GM12878 (cell line): ENCODE results near the gene SMOC2. TPM values are rescaled to one million over a fixed set of nuclear protein-coding genes. Genes with fewer than 3 reads are reported as not detected.

Experiments
- ATAC-seq: fragments of 200-7000 bp; cut with Tn5 transposase; 3 replicates; pipeline ENCODE4 v1.9.1; 2020; ENCODE audit warnings: mild to moderate bottlenecking, moderate library complexity
- BruUV-seq: library from RNA; stranded (reverse); fragments of 400-500 nt; replicated peaks from 2 replicates; lab custom pipeline; 2021; lab: Mats Ljungman, UMichigan
- CTCF ChIA-PET: fragments of 300-600 bp; sonication (Branson Sonifier 250); formaldehyde crosslinking; extraction: SDS; loops from one replicate; lab custom pipeline; 2021; ENCODE audit warnings: inconsistent platforms; lab: Yijun Ruan, JAX
- POLR2A ChIA-PET: fragments of 350-600 bp; formaldehyde crosslinking; extraction: SDS; loops from one replicate; lab custom pipeline; 2021; ENCODE audit warnings: inconsistent platforms; lab: Charles Lee
- RAD21 ChIA-PET: fragments of 300-600 bp; sonication (Branson Sonifier 250); formaldehyde crosslinking; loops from one replicate; lab custom pipeline; 2023; ENCODE audit warnings: antibody characterized with exemption; ENCODE audit not compliant: unreplicated experiment; lab: Charles Lee
- SMC1A ChIA-PET: fragments of 300-600 bp; sonication (Branson Sonifier 250); formaldehyde crosslinking; loops from one replicate; lab custom pipeline; 2023; ENCODE audit not compliant: unreplicated experiment, uncharacterized antibody; lab: Charles Lee
- DNase-seq: peaks from one replicate; pipeline ENCODE4 v3.0.0-alpha.2; 2011; ENCODE audit warnings: low read depth, low spot score
- FAIRE-seq: peaks from 3 replicates; lab custom pipeline; 2011; peaks lifted over from hg19 to GRCh38; lab: Jason Lieb, UNC
- H2AFZ ChIP-seq: 2 replicates; pipeline ENCODE4 v1.6.0; 2011; ENCODE audit warnings: low read depth, low read length, control low read depth; ENCODE audit not compliant: control insufficient read depth
- H3K27ac ChIP-seq: 2 replicates; pipeline ENCODE4 v1.5.1; 2011; ENCODE audit warnings: control low read depth; ENCODE audit not compliant: control insufficient read depth, insufficient read depth
- H3K27me3 ChIP-seq, 2 experiments: replicated peaks in 1 of 2; 2 replicates each; pipeline versions ENCODE4 v1.6.0 to v1.6.1; 2011; ENCODE audit warnings: low read length in 1 of 2; ENCODE audit not compliant: control insufficient read depth in 2 of 2, insufficient read depth in 2 of 2
- H3K36me3 ChIP-seq, 2 experiments: 2 replicates each; pipeline ENCODE4 v1.5.1; 2011; ENCODE audit warnings: low read length in 1 of 2; ENCODE audit not compliant: control insufficient read depth in 2 of 2, insufficient read depth in 2 of 2
- H3K4me1 ChIP-seq: 2 replicates; pipeline ENCODE4 v1.6.1; 2011; ENCODE audit warnings: mild to moderate bottlenecking, low read length, moderate library complexity, mixed read lengths; ENCODE audit not compliant: control insufficient read depth, insufficient read depth
- H3K4me2 ChIP-seq: 2 replicates; pipeline ENCODE4 v1.6.0; 2011; ENCODE audit warnings: control low read depth; ENCODE audit not compliant: control insufficient read depth, insufficient read depth
- H3K4me3 ChIP-seq: fragments of 200-600 bp; sonication (generic); 2 replicates; pipeline ENCODE4 v1.5.1; 2016
- H3K79me2 ChIP-seq: 2 replicates; pipeline ENCODE4 v1.6.0; 2011; ENCODE audit warnings: low read length; ENCODE audit not compliant: control insufficient read depth, insufficient read depth
- H3K9ac ChIP-seq: 2 replicates; pipeline ENCODE4 v1.8.0; 2011; ENCODE audit warnings: low read length, control low read depth, mixed read lengths; ENCODE audit not compliant: control insufficient read depth, insufficient read depth
- H3K9me3 ChIP-seq: replicated peaks from 3 replicates; pipeline ENCODE4 v1.5.1; 2011; ENCODE audit warnings: mild to moderate bottlenecking, low read length; ENCODE audit not compliant: control insufficient read depth, insufficient read depth
- H4K20me1 ChIP-seq: 2 replicates; pipeline ENCODE4 v1.6.0; 2011; ENCODE audit not compliant: control insufficient read depth, insufficient read depth
- BHLHE40 ChIP-seq, 2 experiments: fragments of 450-650 bp in 1 of 2; IDR thresholded peaks; 2 replicates each; pipeline ENCODE4 v1.6.1; 2011 to 2017; ENCODE audit warnings: low read depth in 2 of 2, borderline replicate concordance in 1 of 2, improper control_type of control experiment in 1 of 2, low read length in 1 of 2, mild to moderate bottlenecking in 1 of 2
- FOXM1 ChIP-seq: IDR thresholded peaks from 2 replicates; pipeline ENCODE4 v1.6.1; 2012; ENCODE audit warnings: low read depth, mild to moderate bottlenecking, inconsistent platforms, low read length, moderate library complexity
- IKZF2 ChIP-seq, 2 experiments: fragments of 450-650 bp; IDR thresholded peaks; 2 replicates each; pipeline ENCODE4 v1.6.1; 2017; ENCODE audit warnings: mild to moderate bottlenecking in 2 of 2, moderate library complexity in 2 of 2
- STAT3 ChIP-seq: IDR thresholded peaks from 2 replicates; pipeline ENCODE4 v1.6.1; 2011; ENCODE audit warnings: low read depth, low read length, improper control_type of control experiment
- TCF3 ChIP-seq: IDR thresholded peaks from 2 replicates; pipeline ENCODE4 v1.6.1; 2012; ENCODE audit warnings: low read depth, mild to moderate bottlenecking, low read length, borderline replicate concordance; ENCODE audit not compliant: insufficient read depth
- WRNIP1 ChIP-seq: IDR thresholded peaks from 2 replicates; pipeline ENCODE4 v1.6.1; 2011; ENCODE audit warnings: low read depth, low read length, improper control_type of control experiment, borderline replicate concordance
- ZNF384 ChIP-seq: IDR thresholded peaks from 2 replicates; pipeline ENCODE4 v1.6.1; 2012; ENCODE audit warnings: low read depth, mild to moderate bottlenecking, low read length, improper control_type of control experiment, borderline replicate concordance
- WGBS: methylation state at CpG from one replicate; pipeline ENCODE4 v1.1.6; 2016; ENCODE audit warnings: low lambda C conversion rate; ENCODE audit not compliant: insufficient replicate concordance, insufficient coverage; ENCODE audit errors: missing lambda C conversion rate; 5-methylcytosine and 5-hydroxymethylcytosine counted together
- in situ Hi-C: fragments of 300-500 bp; cut with MboI; formaldehyde crosslinking; loops from 9 replicates; pipeline ENCODE4 v1.14.3; 2018; ENCODE audit warnings: mixed read lengths
- intact Hi-C: fragments of 100-400 bp; cut with micrococcal nuclease; formaldehyde crosslinking; loops from one replicate; pipeline ENCODE4 v1.14.2; 2022; ENCODE audit not compliant: unreplicated experiment
- polyA plus RNA-seq, 11 experiments: library from polyadenylated mRNA; depleted of rRNA in 4 of 11; unstranded in 6 of 11; stranded (reverse) in 5 of 11; fragments of >200 nt; fragmentation: Nextera tagmentation in 4 of 11; fragmentation: Illumina TruSeq in 1 of 11; extraction: Ambion mirVana in 4 of 11; extraction: Trizol in 1 of 11; gene quantifications; 1 replicate in 1 of 11; 2 replicates in 10 of 11; pipeline versions ENCODE4 v1.2.1 to v1.2.3, GENCODE V29; 2011 to 2016; ENCODE audit warnings: inconsistent platforms in 2 of 11, missing spikeins in 2 of 11, low read depth in 1 of 11
- total RNA-seq, 4 experiments: library from RNA; depleted of rRNA in 3 of 4; stranded (reverse); fragments of >200 nt in 3 of 4; fragmentation: Illumina TruSeq in 1 of 4; extraction: Trizol in 1 of 4; gene quantifications; 2 replicates each; pipeline versions ENCODE4 v1.2.1 to v1.2.3, GENCODE V29; 2013 to 2021
- TF ChIP-seq, protein P1 (sequence below): fragments of 450-650 bp; IDR thresholded peaks from 2 replicates; pipeline ENCODE4 v1.6.1; 2014; ENCODE audit warnings: mild to moderate bottlenecking

The SMOC2 gene
- total and polyA plus RNA-seq, 10 of the 15 experiments (the other 5 are each of a cell fraction or from before 2014, with no cell fraction given) = 0.10 to 0.12 TPM; not detected in 8

DNA sequence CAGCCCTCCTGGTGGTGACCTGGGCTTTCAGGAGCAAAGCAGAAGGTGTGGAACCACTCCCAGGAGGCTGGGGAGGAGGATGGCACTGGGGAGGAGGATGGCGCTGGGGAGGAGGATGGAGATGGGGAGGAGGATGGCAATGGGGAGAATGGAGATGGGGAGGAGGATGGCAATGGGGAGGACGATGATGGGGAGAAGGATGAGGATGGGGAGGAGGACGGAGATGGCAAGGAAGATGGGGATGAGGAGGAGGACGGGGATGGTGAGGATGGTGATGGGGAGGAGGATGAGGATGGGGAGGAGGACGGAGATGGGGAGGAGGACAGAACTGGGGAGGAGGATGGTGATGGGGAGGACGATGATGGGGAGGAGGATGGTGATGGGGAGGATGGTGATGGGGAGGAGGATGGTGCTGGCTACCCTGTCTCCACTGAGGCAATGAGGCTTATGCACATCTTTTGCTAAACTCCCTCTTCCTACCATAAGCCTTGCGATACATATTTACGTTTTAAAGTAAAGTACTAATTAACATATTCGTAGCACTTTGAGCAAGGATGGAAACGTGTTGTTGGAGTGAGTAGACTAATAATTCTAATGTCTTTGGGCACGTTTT, 7.4 kb downstream of the SMOC2 start:
- Histone ChIP-seq H2AFZ (no peak overlapping the region), H3K36me3 (no peaks in the 10 kb centered on the region), H3K79me2 (no peaks in the 10 kb centered on the region), H3K9me3 (no peaks in the 10 kb centered on the region), H3K9ac (no peak overlapping the region), H3K27ac (no peak overlapping the region), H3K27me3 (no peaks in the 10 kb centered on the region), H3K4me3 (no peak overlapping the region), H3K4me2 (no peak overlapping the region), H4K20me1 (no peaks in the 10 kb centered on the region), H3K4me1 (no peaks in the 10 kb centered on the region)
- CTCF ChIA-PET = interaction anchor here (0.5 kb wide), 1 partner anchor 449 kb away, joined by 3 read pairs; no protein-coding TSS in a partner anchor
- ATAC-seq = no peak
- RAD21 ChIA-PET = no interaction called here
- DNase-seq = no peak
- BruUV-seq = no TSS peak
- WGBS = 32% methylated on average over 7 of the region's 11 CpGs
- in situ Hi-C loops (no loop called here), intact Hi-C loops (no loop called here)
- no peak for FAIRE-seq
- TF ChIP-seq WRNIP1 (no peak), IKZF2 (IDR thresholded peaks at IDR 0.05) (no peak), TCF3 (no peak), BHLHE40 (IDR thresholded peaks at IDR 0.05; ENCODE audit: borderline replicate concordance in 1 of 2, low read depth in 2 of 2, low read length in 1 of 2) (no peak), FOXM1 (no peak), ZNF384 (no peak), STAT3 (no peak)
- TF ChIP-seq, protein P1, sequence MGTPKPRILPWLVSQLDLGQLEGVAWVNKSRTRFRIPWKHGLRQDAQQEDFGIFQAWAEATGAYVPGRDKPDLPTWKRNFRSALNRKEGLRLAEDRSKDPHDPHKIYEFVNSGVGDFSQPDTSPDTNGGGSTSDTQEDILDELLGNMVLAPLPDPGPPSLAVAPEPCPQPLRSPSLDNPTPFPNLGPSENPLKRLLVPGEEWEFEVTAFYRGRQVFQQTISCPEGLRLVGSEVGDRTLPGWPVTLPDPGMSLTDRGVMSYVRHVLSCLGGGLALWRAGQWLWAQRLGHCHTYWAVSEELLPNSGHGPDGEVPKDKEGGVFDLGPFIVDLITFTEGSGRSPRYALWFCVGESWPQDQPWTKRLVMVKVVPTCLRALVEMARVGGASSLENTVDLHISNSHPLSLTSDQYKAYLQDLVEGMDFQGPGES = no peak
- POLR2A ChIA-PET = no interaction called here
- SMC1A ChIA-PET = no interaction called here
